ENCODE measurements around the gene RAB44.

Gene RAB44

GRCh38 chr6:36781669-36782068 lies 84.0 kb downstream of the RAB44 start:
- no peak for DNase-seq
